Skeletal muscle cell (primary cell): ENCODE data around the gene COL11A1.
A peak's percentile ranks its signal among the peaks of the same experiment; 100 is the strongest.
"Not testable (repeated sequence)": the region's sequence is repeated elsewhere in the genome, so short reads cannot be mapped to it uniquely, and the experiment has no call there.

Experiments
- DNase-seq: peaks from one replicate; pipeline ENCODE4 v3.0.0-alpha.2; 2010; ENCODE audit warnings: low read depth
- H3K4me3 ChIP-seq: 2 replicates; pipeline ENCODE4 v1.5.1; 2011; ENCODE audit warnings: low read depth, mild to moderate bottlenecking, control low read depth, low read length, moderate library complexity

Gene COL11A1

GRCh38 chr1:102853136-102853535, 255.2 kb downstream of the COL11A1 start:
- no peak overlapping the region for H3K4me3 ChIP-seq
- DNase-seq: no peak

GRCh38 chr1:102852613-102853012, 255.7 kb downstream of the COL11A1 start:
- peak; percentile 36 for DNase-seq
- no peak overlapping the region for H3K4me3 ChIP-seq

- no peak overlapping the region for H3K4me3 ChIP-seq
- DNase-seq: no peak
Measured at GRCh38 chr1:102851616-102852015, 256.7 kb downstream of the COL11A1 start.

- no peak for DNase-seq
- no peak overlapping the region for H3K4me3 ChIP-seq
Measured at GRCh38 chr1:102842606-102843005, 265.7 kb downstream of the COL11A1 start.

- DNase-seq: no peak
- no peak overlapping the region for H3K4me3 ChIP-seq
Measured at GRCh38 chr1:102840741-102841140, 267.6 kb downstream of the COL11A1 start.

- H3K4me3 ChIP-seq: no peak overlapping the region
- DNase-seq: no peak
Measured at GRCh38 chr1:102838016-102838415, 270.3 kb downstream of the COL11A1 start.

- H3K4me3 ChIP-seq: no peak overlapping the region
- DNase-seq: no peak
Measured at GRCh38 chr1:102837551-102837950, 270.8 kb downstream of the COL11A1 start.

- DNase-seq: no peak
- H3K4me3 ChIP-seq: no peak overlapping the region
Measured at GRCh38 chr1:102836991-102837390, 271.3 kb downstream of the COL11A1 start.

- peak; percentile 23 for DNase-seq
- H3K4me3 ChIP-seq: no peak overlapping the region
Measured at GRCh38 chr1:102834688-102835320, 273.5 kb downstream of the COL11A1 start.

- DNase-seq: no peak
- H3K4me3 ChIP-seq: no peak overlapping the region
Measured at GRCh38 chr1:102833151-102833550, 275.2 kb downstream of the COL11A1 start.

GRCh38 chr1:102826706-102827105, 281.6 kb downstream of the COL11A1 start:
- H3K4me3 ChIP-seq, DNase-seq: not testable (repeated sequence)
